BE2C (cell line): Measurements from ENCODE around the gene SGCG.
A peak's percentile ranks its signal among the peaks of the same experiment; 100 is the strongest.

Source experiments
- DNase-seq: peaks from one replicate; pipeline ENCODE4 v3.0.0-alpha.2; 2020
- H3K27me3 ChIP-seq: fragments of 250-450 bp; sonication (Bioruptor Pico); 2 replicates; pipeline ENCODE4 v1.5.1; 2020; ENCODE audit warnings: mild to moderate bottlenecking
- H3K36me3 ChIP-seq: fragments of 250-450 bp; sonication (Bioruptor Pico); 2 replicates; pipeline ENCODE4 v1.5.1; 2020; ENCODE audit warnings: mild to moderate bottlenecking
- H3K4me1 ChIP-seq: fragments of 250-450 bp; sonication (Bioruptor Pico); 2 replicates; pipeline ENCODE4 v1.5.1; 2020
- H3K4me3 ChIP-seq: 2 replicates; pipeline ENCODE4 v1.5.1; 2011; ENCODE audit warnings: low read depth, low read length
- H3K9me3 ChIP-seq: fragments of 250-450 bp; sonication (Bioruptor Pico); 2 replicates; pipeline ENCODE4 v1.5.1; 2020
- CTCF ChIP-seq: IDR thresholded peaks from 2 replicates; pipeline ENCODE4 v1.5.1; 2012; ENCODE audit warnings: mild to moderate bottlenecking, low read depth, low read length

The SGCG gene

GRCh38 chr13:23319883-23320224 lies 139.1 kb downstream of the SGCG start:
- Histone ChIP-seq H3K9me3 (no peaks in the 10 kb centered on the region), H3K4me1 (no peaks in the 10 kb centered on the region), H3K36me3 (no peaks in the 10 kb centered on the region), H3K27me3 (no peaks in the 10 kb centered on the region), H3K4me3 (no peak overlapping the region)
- TF ChIP-seq CTCF = no peak
- DNase-seq = no peak

- no peak for DNase-seq
- H3K27me3 ChIP-seq = no peaks in the 10 kb centered on the region
- no peaks in the 10 kb centered on the region for H3K9me3 ChIP-seq
- no peak for TF ChIP-seq CTCF
- no peak overlapping the region for H3K4me3 ChIP-seq
- no peaks in the 10 kb centered on the region for H3K4me1 ChIP-seq
- H3K36me3 ChIP-seq = no peaks in the 10 kb centered on the region
Measured at GRCh38 chr13:23320926-23321534, 140.3 kb downstream of the SGCG start.

GRCh38 chr13:23321535-23322241 lies 140.9 kb downstream of the SGCG start:
- no peak for TF ChIP-seq CTCF
- Histone ChIP-seq H3K27me3 (no peaks in the 10 kb centered on the region), H3K4me3 (no peak overlapping the region), H3K9me3 (no peaks in the 10 kb centered on the region), H3K4me1 (no peaks in the 10 kb centered on the region), H3K36me3 (no peaks in the 10 kb centered on the region)
- DNase-seq = peak; percentile 13

- no peaks in the 10 kb centered on the region for H3K4me1 ChIP-seq
- no peaks in the 10 kb centered on the region for H3K36me3 ChIP-seq
- no peaks in the 10 kb centered on the region for H3K27me3 ChIP-seq
- no peak overlapping the region for H3K4me3 ChIP-seq
- DNase-seq = no peak
- H3K9me3 ChIP-seq = no peaks in the 10 kb centered on the region
- no peak for TF ChIP-seq CTCF
Measured at GRCh38 chr13:23322353-23323336, 141.9 kb downstream of the SGCG start.

GRCh38 chr13:23323946-23324709 lies 143.3 kb downstream of the SGCG start:
- H3K36me3 ChIP-seq = no peaks in the 10 kb centered on the region
- no peaks in the 10 kb centered on the region for H3K9me3 ChIP-seq
- DNase-seq = no peak
- TF ChIP-seq CTCF = no peak
- no peak overlapping the region for H3K4me3 ChIP-seq
- no peaks in the 10 kb centered on the region for H3K27me3 ChIP-seq
- H3K4me1 ChIP-seq = no peaks in the 10 kb centered on the region
